ENCODE measurements around the gene ASCC1.

- TF ChIP-seq CTCF (IDR thresholded peaks at IDR 0.05), result no peak
- no peak for TF ChIP-seq POLR2AphosphoS5 (IDR thresholded peaks at IDR 0.05)
Observed at GRCh38 chr10:72090326-72090725, 125.8 kb downstream of the ASCC1 start.
